WTC11 (cell line): Measurements from ENCODE around the gene NLGN1. TPM values are rescaled to one million over a fixed set of nuclear protein-coding genes. Genes with fewer than 3 reads are reported as not detected.

Experiments
- ATAC-seq: fragments of 200-7000 bp; cut with Tn5 transposase; 2 replicates; pipeline ENCODE4 v1.10.0; 2021; ENCODE audit warnings: mild to moderate bottlenecking, moderate library complexity
- CTCF ChIA-PET: fragments of 300-600 bp; sonication (Branson Sonifier 250); formaldehyde crosslinking; loops from one replicate; lab custom pipeline; 2021; ENCODE audit warnings: antibody characterized with exemption; lab: Charles Lee
- POLR2A ChIA-PET: fragments of 350-600 bp; sonication (Branson Sonifier 250); formaldehyde crosslinking; loops from one replicate; lab custom pipeline; 2021; ENCODE audit warnings: antibody characterized with exemption; lab: Charles Lee
- DNase-seq: peaks from one replicate; pipeline ENCODE4 v3.0.0; 2021; ENCODE audit warnings: low spot score
- H3K27ac Mint-ChIP-seq: 2 replicates; pipeline ENCODE4 v1.8.0; 2021; ENCODE audit warnings: mixed read lengths
- H3K27me3 Mint-ChIP-seq: 2 replicates; pipeline ENCODE4 v1.8.0; 2021; ENCODE audit warnings: low read depth, mild to moderate bottlenecking, moderate library complexity, mixed read lengths
- H3K36me3 Mint-ChIP-seq: 2 replicates; pipeline ENCODE4 v1.8.0; 2021; ENCODE audit warnings: mixed read lengths
- H3K4me1 Mint-ChIP-seq: 2 replicates; pipeline ENCODE4 v1.8.0; 2022; ENCODE audit warnings: mixed read lengths
- H3K4me3 Mint-ChIP-seq: 2 replicates; pipeline ENCODE4 v1.8.0; 2021; ENCODE audit warnings: mild to moderate bottlenecking, moderate library complexity, mixed read lengths
- H3K9me3 Mint-ChIP-seq: 2 replicates; pipeline ENCODE4 v1.8.0; 2021; ENCODE audit warnings: mixed read lengths
- ATF2 ChIP-seq: sonication (generic); formaldehyde crosslinking; IDR thresholded peaks from 2 replicates; pipeline ENCODE4 v1.8.1; 2022; ENCODE audit warnings: low read depth, missing genetic modification reagents, borderline replicate concordance
- CDX4 ChIP-seq: fragments of 250-450 bp; sonication (Bioruptor Pico); IDR thresholded peaks from 2 replicates; pipeline ENCODE4 v1.9.0; 2021; ENCODE audit warnings: moderate library complexity, mild to moderate bottlenecking, inconsistent platforms, borderline replicate concordance
- CREM ChIP-seq: sonication (generic); formaldehyde crosslinking; IDR thresholded peaks from 2 replicates; pipeline ENCODE4 v1.8.1; 2022; ENCODE audit warnings: mild to moderate bottlenecking, missing genetic modification reagents, moderate library complexity
- CTCF ChIP-seq: fragments of 200-600 bp; IDR thresholded peaks from 2 replicates; pipeline ENCODE4 v1.8.0; 2022; ENCODE audit warnings: antibody characterized with exemption
- E2F4 ChIP-seq: sonication (generic); formaldehyde crosslinking; IDR thresholded peaks from 2 replicates; pipeline ENCODE4 v1.8.1; 2022; ENCODE audit warnings: low read depth, mild to moderate bottlenecking, moderate library complexity, missing genetic modification reagents, borderline replicate concordance
- E2F5 ChIP-seq: sonication (generic); formaldehyde crosslinking; IDR thresholded peaks from 2 replicates; pipeline ENCODE4 v1.8.1; 2022; ENCODE audit warnings: mild to moderate bottlenecking, moderate library complexity, missing genetic modification reagents
- ELF4 ChIP-seq: sonication (generic); formaldehyde crosslinking; IDR thresholded peaks from 2 replicates; pipeline ENCODE4 v1.8.1; 2022; ENCODE audit warnings: low read depth, mild to moderate bottlenecking, moderate library complexity, missing genetic modification reagents
- EMX1 ChIP-seq: fragments of 250-450 bp; sonication (Bioruptor Pico); IDR thresholded peaks from 2 replicates; pipeline ENCODE4 v1.8.0; 2021; ENCODE audit warnings: mild to moderate bottlenecking
- FOXJ3 ChIP-seq: sonication (generic); formaldehyde crosslinking; IDR thresholded peaks from 2 replicates; pipeline ENCODE4 v1.9.0; 2021; ENCODE audit warnings: missing genetic modification reagents, mild to moderate bottlenecking, borderline replicate concordance
- FOXK1 ChIP-seq: sonication (generic); formaldehyde crosslinking; IDR thresholded peaks from 2 replicates; pipeline ENCODE4 v1.8.0; 2022; ENCODE audit warnings: mild to moderate bottlenecking, moderate library complexity, missing genetic modification reagents
- IRF2 ChIP-seq: sonication (generic); formaldehyde crosslinking; IDR thresholded peaks from 2 replicates; pipeline ENCODE4 v1.8.0; 2022; ENCODE audit warnings: low read depth, missing genetic modification reagents, borderline replicate concordance
- NR2C2 ChIP-seq: sonication (generic); formaldehyde crosslinking; IDR thresholded peaks from 2 replicates; pipeline ENCODE4 v1.8.0; 2022; ENCODE audit warnings: mild to moderate bottlenecking, missing genetic modification reagents
- PRDM15 ChIP-seq: sonication (generic); formaldehyde crosslinking; IDR thresholded peaks from 2 replicates; pipeline ENCODE4 v1.8.0; 2022; ENCODE audit warnings: missing genetic modification reagents
- PREB ChIP-seq: sonication (generic); formaldehyde crosslinking; IDR thresholded peaks from 2 replicates; pipeline ENCODE4 v1.8.1; 2022; ENCODE audit warnings: mild to moderate bottlenecking, missing genetic modification reagents, moderate library complexity, borderline replicate concordance
- RORB ChIP-seq: fragments of 250-450 bp; sonication (Bioruptor Pico); IDR thresholded peaks from 2 replicates; pipeline ENCODE4 v1.9.0; 2021; ENCODE audit warnings: mild to moderate bottlenecking
- SMAD3 ChIP-seq: sonication (generic); formaldehyde crosslinking; IDR thresholded peaks from 2 replicates; pipeline ENCODE4 v1.8.0; 2022; ENCODE audit warnings: missing genetic modification reagents, mild to moderate bottlenecking, borderline replicate concordance
- SOX15 ChIP-seq: fragments of 250-450 bp; sonication (Bioruptor Pico); IDR thresholded peaks from 2 replicates; pipeline ENCODE4 v1.9.0; 2021; ENCODE audit warnings: mild to moderate bottlenecking
- SP1 ChIP-seq: sonication (generic); formaldehyde crosslinking; conservative IDR thresholded peaks from 2 replicates; pipeline ENCODE4 v1.8.1; 2022; ENCODE audit warnings: missing genetic modification reagents
- ZNF121 ChIP-seq: sonication (generic); formaldehyde crosslinking; IDR thresholded peaks from 2 replicates; pipeline ENCODE4 v1.8.0; 2023; ENCODE audit warnings: missing genetic modification reagents
- ZNF138 ChIP-seq: sonication (generic); formaldehyde crosslinking; conservative IDR thresholded peaks from 2 replicates; pipeline ENCODE4 v1.8.1; 2022; ENCODE audit warnings: mild to moderate bottlenecking, moderate library complexity, missing genetic modification reagents
- ZNF317 ChIP-seq: sonication (generic); formaldehyde crosslinking; IDR thresholded peaks from 2 replicates; pipeline ENCODE4 v1.8.1; 2023; ENCODE audit warnings: low read depth, mild to moderate bottlenecking, moderate library complexity, missing genetic modification reagents, borderline replicate concordance
- ZNF416 ChIP-seq: fragments of 250-450 bp; sonication (Bioruptor Pico); IDR thresholded peaks from 2 replicates; pipeline ENCODE4 v1.9.0; 2021; ENCODE audit warnings: mild to moderate bottlenecking, inconsistent platforms
- ZNF423 ChIP-seq: fragments of 250-450 bp; sonication (Bioruptor Pico); IDR thresholded peaks from 2 replicates; pipeline ENCODE4 v2.1.2; 2022; ENCODE audit warnings: mild to moderate bottlenecking, moderate library complexity
- ZNF425 ChIP-seq: fragments of 250-450 bp; sonication (Bioruptor Pico); conservative IDR thresholded peaks from 2 replicates; pipeline ENCODE4 v1.9.0; 2021; ENCODE audit warnings: mild to moderate bottlenecking
- ZNF671 ChIP-seq: fragments of 250-450 bp; sonication (Bioruptor Pico); IDR thresholded peaks from 2 replicates; pipeline ENCODE4 v1.8.0; 2021; ENCODE audit warnings: mild to moderate bottlenecking
- total RNA-seq: library from RNA; stranded (reverse); gene quantifications from 3 replicates; pipeline ENCODE4 v1.2.3, GENCODE V29; 2021

NLGN1 gene
- total RNA-seq, 1 experiment from 2014 or later = 12.4 TPM

- DNase-seq (no peak), ATAC-seq (no peak)
- no peaks in the 10 kb centered on the region for H3K4me1 Mint-ChIP-seq
- TF ChIP-seq ZNF138 (CRISPR knock-in tag) (no peak), SMAD3 (no peak), PRDM15 (no peak), ZNF317 (CRISPR knock-in tag) (no peak), ZNF423 (CRISPR knock-in tag) (no peak), SP1 (CRISPR knock-in tag) (no peak), ZNF416 (CRISPR knock-in tag) (no peak), E2F4 (CRISPR knock-in tag) (no peak), SOX15 (no peak), PREB (no peak), CDX4 (no peak), RORB (CRISPR knock-in tag) (no peak), CREM (CRISPR knock-in tag) (no peak), ZNF121 (CRISPR knock-in tag) (no peak), EMX1 (no peak), ELF4 (no peak), FOXK1 (CRISPR knock-in tag) (no peak), FOXJ3 (no peak), ATF2 (CRISPR knock-in tag) (no peak), NR2C2 (no peak)
- peaks cover 3% of the 10 kb centered on the region for H3K36me3 Mint-ChIP-seq
- no peak overlapping the region for H3K4me3 Mint-ChIP-seq
- no peaks in the 10 kb centered on the region for H3K27me3 Mint-ChIP-seq
- peaks cover 9% of the 10 kb centered on the region for H3K9me3 Mint-ChIP-seq
- CTCF ChIA-PET = no interaction called here
- POLR2A ChIA-PET = no interaction called here
- H3K27ac Mint-ChIP-seq = no peak overlapping the region
Observed at GRCh38 chr3:173954647-173955046, 557.1 kb downstream of the NLGN1 start.

GRCh38 chr3:173957646-173958045, 560.1 kb downstream of the NLGN1 start:
- Mint-ChIP-seq H3K4me1 (peaks cover 13% of the 10 kb centered on the region), H3K27ac (no peak overlapping the region), H3K9me3 (peaks cover 9% of the 10 kb centered on the region), H3K36me3 (peaks cover 3% of the 10 kb centered on the region), H3K27me3 (no peaks in the 10 kb centered on the region), H3K4me3 (no peak overlapping the region)
- ATAC-seq = no peak
- ChIA-PET POLR2A (no interaction called here), CTCF (no interaction called here)
- no peak for DNase-seq
- TF ChIP-seq ZNF425 (CRISPR knock-in tag) (no peak), SOX15 (no peak), E2F5 (CRISPR knock-in tag) (no peak), CTCF (no peak), ZNF671 (no peak), IRF2 (CRISPR knock-in tag) (no peak)
